Measurements from ENCODE around the gene EXOC4. TPM values are rescaled to one million over a fixed set of nuclear protein-coding genes. Genes with fewer than 3 reads are reported as not detected.

Gene EXOC4
- total RNA-seq, 4 donors from 2014 or later = 36.6 to 64.0 (median 57.4) TPM

DNA sequence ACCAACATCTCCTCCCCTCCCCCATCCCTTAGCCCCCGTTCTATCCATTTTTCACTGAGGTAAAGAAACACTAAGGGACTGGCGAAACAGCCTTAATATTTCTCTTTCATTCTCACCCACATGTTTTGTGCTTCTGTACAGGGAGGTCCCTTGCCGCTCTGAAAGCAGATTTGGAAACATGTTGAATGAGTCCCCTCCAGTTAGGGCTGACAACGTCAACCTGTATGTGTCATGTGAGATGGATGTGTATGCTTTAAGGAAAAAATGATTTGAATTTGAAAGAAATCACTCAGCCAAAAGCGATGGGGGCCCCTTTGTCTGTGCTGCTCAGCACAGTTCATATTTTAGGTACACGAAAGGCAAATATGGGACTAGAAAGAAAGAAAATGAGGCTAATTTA lies 560.0 kb downstream of the EXOC4 start:
- no peaks in the 10 kb centered on the region for H3K9me3 ChIP-seq
- TF ChIP-seq EP300 (IDR thresholded peaks at IDR 0.05) (no peak), POLR2A (IDR thresholded peaks at IDR 0.05; ENCODE audit: low read depth) (no peak), POLR2AphosphoS5 (IDR thresholded peaks at IDR 0.05) (no peak)
- TF ChIP-seq, protein P1, sequence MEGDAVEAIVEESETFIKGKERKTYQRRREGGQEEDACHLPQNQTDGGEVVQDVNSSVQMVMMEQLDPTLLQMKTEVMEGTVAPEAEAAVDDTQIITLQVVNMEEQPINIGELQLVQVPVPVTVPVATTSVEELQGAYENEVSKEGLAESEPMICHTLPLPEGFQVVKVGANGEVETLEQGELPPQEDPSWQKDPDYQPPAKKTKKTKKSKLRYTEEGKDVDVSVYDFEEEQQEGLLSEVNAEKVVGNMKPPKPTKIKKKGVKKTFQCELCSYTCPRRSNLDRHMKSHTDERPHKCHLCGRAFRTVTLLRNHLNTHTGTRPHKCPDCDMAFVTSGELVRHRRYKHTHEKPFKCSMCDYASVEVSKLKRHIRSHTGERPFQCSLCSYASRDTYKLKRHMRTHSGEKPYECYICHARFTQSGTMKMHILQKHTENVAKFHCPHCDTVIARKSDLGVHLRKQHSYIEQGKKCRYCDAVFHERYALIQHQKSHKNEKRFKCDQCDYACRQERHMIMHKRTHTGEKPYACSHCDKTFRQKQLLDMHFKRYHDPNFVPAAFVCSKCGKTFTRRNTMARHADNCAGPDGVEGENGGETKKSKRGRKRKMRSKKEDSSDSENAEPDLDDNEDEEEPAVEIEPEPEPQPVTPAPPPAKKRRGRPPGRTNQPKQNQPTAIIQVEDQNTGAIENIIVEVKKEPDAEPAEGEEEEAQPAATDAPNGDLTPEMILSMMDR (IDR thresholded peaks at IDR 0.05) = no peak
- no peaks in the 10 kb centered on the region for H3K4me1 ChIP-seq
- no peak for DNase-seq (ENCODE audit: extremely low spot score)
- 94% methylated on average over 6 of the region's 6 CpGs for WGBS
- peaks cover 0 to 9% (median 2%) of the 10 kb centered on the region in 4 donors for H3K36me3 ChIP-seq
- no peak overlapping the region for H3K27ac ChIP-seq (replicated peaks in 1 of 4)
- H3K27me3 ChIP-seq = no peaks in the 10 kb centered on the region
- intact Hi-C loops (cut with DNase I) = no loop called here
- no peak overlapping the region for H3K4me3 ChIP-seq

DNA sequence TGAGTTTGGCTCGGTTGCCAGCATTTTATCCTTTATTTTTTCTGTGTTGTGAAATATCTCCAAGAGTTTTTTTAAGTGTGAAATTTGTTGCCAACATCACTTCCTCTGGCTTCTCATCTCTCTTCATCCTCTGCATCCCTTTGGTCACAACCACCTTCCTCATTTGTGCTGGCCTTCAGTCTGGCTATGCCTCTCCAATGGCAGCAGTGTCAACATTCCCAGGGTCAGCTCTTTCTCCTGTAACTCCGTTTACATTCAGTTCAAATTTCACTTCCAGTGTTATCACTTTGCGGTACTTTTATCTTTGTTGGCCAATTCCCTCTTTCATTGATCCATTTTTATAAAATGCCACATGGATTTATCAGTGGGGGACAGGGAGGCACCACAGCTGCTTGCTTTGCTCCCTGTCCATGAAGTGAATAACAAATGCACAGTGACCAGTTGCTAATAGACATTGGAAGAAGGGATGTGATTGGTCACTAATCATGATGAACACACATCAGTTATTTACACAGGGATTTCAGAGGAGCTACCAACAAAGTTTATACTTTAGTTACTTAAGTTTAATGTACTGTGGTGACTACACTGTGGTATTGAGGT lies 562.8 kb downstream of the EXOC4 start:
- WGBS = 83% methylated on average over 3 of the region's 3 CpGs
- TF ChIP-seq, protein P1 (IDR thresholded peaks at IDR 0.05) = no peak
- TF ChIP-seq EP300 (IDR thresholded peaks at IDR 0.05) (no peak), POLR2A (IDR thresholded peaks at IDR 0.05; ENCODE audit: low read depth) (no peak), POLR2AphosphoS5 (IDR thresholded peaks at IDR 0.05) (no peak)

DNA sequence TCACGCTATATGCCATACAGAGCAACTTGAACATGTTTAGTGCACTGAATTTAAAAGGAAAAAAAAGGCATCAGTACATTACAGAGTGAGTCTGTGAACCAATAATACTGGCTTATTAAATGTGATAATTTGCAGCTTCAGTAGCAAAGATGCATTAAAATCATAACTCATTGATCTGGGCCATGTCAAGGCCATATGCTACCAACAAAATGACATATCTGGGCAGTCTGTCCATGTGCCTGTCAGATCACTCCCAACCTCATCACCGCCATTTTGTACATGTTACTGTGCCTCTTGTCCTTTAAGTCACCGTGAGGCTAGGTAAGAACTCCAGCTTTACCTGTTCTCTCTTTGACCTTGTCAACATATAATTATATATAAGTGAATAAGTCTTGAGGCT lies 566.8 kb downstream of the EXOC4 start:
- DNase-seq (ENCODE audit: extremely low spot score) = no peak
- WGBS = 100% methylated on average over 3 of the region's 3 CpGs
- H3K36me3 ChIP-seq = peaks cover 0 to 25% (median 9%) of the 10 kb centered on the region in 4 donors
- H3K27ac ChIP-seq (replicated peaks in 1 of 4) = no peak overlapping the region
- H3K27me3 ChIP-seq = no peaks in the 10 kb centered on the region
- no peak for TF ChIP-seq POLR2AphosphoS5 (IDR thresholded peaks at IDR 0.05)
- no peak for TF ChIP-seq POLR2A (IDR thresholded peaks at IDR 0.05; ENCODE audit: low read depth)
- TF ChIP-seq, protein P1 (IDR thresholded peaks at IDR 0.05) = no peak
- no peak for TF ChIP-seq EP300 (IDR thresholded peaks at IDR 0.05)
- no peaks in the 10 kb centered on the region for H3K9me3 ChIP-seq
- intact Hi-C loops (cut with DNase I) = no loop called here
- H3K4me1 ChIP-seq = no peaks in the 10 kb centered on the region
- H3K4me3 ChIP-seq = no peak overlapping the region

More for the DNA sequence above, 562.8 kb downstream of the EXOC4 start:
- no peak overlapping the region for H3K4me3 ChIP-seq
- H3K27me3 ChIP-seq = no peaks in the 10 kb centered on the region
- intact Hi-C loops (cut with DNase I) = no loop called here
- H3K4me1 ChIP-seq = no peaks in the 10 kb centered on the region
- no peaks in the 10 kb centered on the region for H3K9me3 ChIP-seq
- H3K36me3 ChIP-seq = peaks cover 0 to 25% (median 9%) of the 10 kb centered on the region in 4 donors
- DNase-seq (ENCODE audit: extremely low spot score) = no peak
- H3K27ac ChIP-seq (replicated peaks in 1 of 4) = no peak overlapping the region

DNA sequence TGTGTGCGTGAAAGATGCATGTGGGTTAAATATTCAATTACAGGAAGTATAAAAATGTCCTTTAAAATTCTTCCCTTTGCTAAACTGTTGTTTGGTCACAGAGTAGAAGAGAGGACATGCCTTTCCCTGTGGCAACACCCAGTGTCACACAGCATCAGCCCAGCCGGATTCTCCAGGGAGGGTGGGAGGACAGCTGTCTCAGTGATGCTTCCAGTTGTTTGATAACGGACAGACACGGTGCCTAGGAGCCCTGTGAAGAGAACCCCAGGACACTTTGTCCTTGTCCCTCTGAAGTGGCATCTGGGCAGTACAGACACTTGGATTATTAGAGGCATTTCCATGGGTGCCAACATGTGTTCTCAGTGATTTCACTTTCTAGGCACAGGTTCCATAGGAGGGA lies 567.7 kb downstream of the EXOC4 start:
- Histone ChIP-seq H3K9me3 (no peaks in the 10 kb centered on the region), H3K4me3 (no peak overlapping the region), H3K36me3 (peaks cover 0 to 25% (median 9%) of the 10 kb centered on the region in 4 donors), H3K27me3 (no peaks in the 10 kb centered on the region), H3K4me1 (no peaks in the 10 kb centered on the region), H3K27ac (replicated peaks in 1 of 4) (no peak overlapping the region)
- TF ChIP-seq, protein P1 (IDR thresholded peaks at IDR 0.05) = no peak
- TF ChIP-seq POLR2AphosphoS5 (IDR thresholded peaks at IDR 0.05) = no peak
- no peak for TF ChIP-seq POLR2A (IDR thresholded peaks at IDR 0.05; ENCODE audit: low read depth)
- no peak for TF ChIP-seq EP300 (IDR thresholded peaks at IDR 0.05)
- DNase-seq (ENCODE audit: extremely low spot score) = no peak
- 88% methylated on average over 4 of the region's 4 CpGs for WGBS
- intact Hi-C loops (cut with DNase I) = no loop called here

DNA sequence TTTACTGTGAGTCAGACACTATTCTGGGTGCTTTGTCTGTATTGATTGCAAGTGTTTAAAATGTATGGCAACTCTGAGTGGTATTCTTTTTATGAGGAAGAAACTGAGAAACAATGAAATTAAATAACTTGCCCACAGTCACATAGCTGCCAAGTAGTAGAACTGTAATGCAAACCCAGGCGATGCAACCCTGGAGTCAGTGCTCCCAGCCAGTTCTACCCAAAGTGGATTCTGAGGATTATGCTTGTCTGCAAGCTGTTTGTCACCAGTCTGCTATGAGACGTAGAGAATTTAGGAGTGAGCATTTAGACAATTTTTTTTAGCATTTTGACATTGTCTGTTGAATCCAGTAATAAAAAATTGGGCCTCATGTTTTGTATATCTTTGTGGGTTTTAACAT lies 568.3 kb downstream of the EXOC4 start:
- H3K4me1 ChIP-seq = no peaks in the 10 kb centered on the region
- peaks cover 0 to 25% (median 9%) of the 10 kb centered on the region in 4 donors for H3K36me3 ChIP-seq
- no peak for TF ChIP-seq POLR2AphosphoS5 (IDR thresholded peaks at IDR 0.05)
- TF ChIP-seq, protein P1 (IDR thresholded peaks at IDR 0.05) = no peak
- no peak for TF ChIP-seq EP300 (IDR thresholded peaks at IDR 0.05)
- TF ChIP-seq POLR2A (IDR thresholded peaks at IDR 0.05; ENCODE audit: low read depth) = no peak
- intact Hi-C loops (cut with DNase I) = no loop called here
- DNase-seq (ENCODE audit: extremely low spot score) = no peak
- 92% methylated on average over 2 of the region's 2 CpGs for WGBS
- no peaks in the 10 kb centered on the region for H3K27me3 ChIP-seq
- no peak overlapping the region for H3K4me3 ChIP-seq
- no peaks in the 10 kb centered on the region for H3K9me3 ChIP-seq
- H3K27ac ChIP-seq (replicated peaks in 1 of 4) = no peak overlapping the region
